NB4 (cell line): ENCODE measurements around the gene CFAP299.

Source experiments
- DNase-seq: peaks from one replicate; pipeline ENCODE4 v3.0.0; 2010; ENCODE audit warnings: low read depth
- H3K4me3 ChIP-seq: one replicate; pipeline ENCODE4 v1.5.1; 2011; ENCODE audit warnings: mild to moderate bottlenecking, low read depth, low read length, moderate library complexity
- MYC ChIP-seq: IDR thresholded peaks from 2 replicates; pipeline ENCODE4 v1.6.1; 2011; ENCODE audit warnings: low read depth, low read length
- POLR2A ChIP-seq: IDR thresholded peaks from 2 replicates; pipeline ENCODE4 v1.6.1; 2011; ENCODE audit warnings: mild to moderate bottlenecking; ENCODE audit not compliant: insufficient read length; ENCODE audit errors: extremely low read depth
- TF ChIP-seq, protein P1 (sequence below): IDR thresholded peaks from one replicate; pipeline ENCODE4 v1.5.1; 2012; ENCODE audit warnings: low read depth, low read length
- TF ChIP-seq, protein P2 (sequence below): IDR thresholded peaks from 2 replicates; pipeline ENCODE4 v1.6.1; 2011; ENCODE audit warnings: low read depth, low read length

Gene CFAP299

DNA sequence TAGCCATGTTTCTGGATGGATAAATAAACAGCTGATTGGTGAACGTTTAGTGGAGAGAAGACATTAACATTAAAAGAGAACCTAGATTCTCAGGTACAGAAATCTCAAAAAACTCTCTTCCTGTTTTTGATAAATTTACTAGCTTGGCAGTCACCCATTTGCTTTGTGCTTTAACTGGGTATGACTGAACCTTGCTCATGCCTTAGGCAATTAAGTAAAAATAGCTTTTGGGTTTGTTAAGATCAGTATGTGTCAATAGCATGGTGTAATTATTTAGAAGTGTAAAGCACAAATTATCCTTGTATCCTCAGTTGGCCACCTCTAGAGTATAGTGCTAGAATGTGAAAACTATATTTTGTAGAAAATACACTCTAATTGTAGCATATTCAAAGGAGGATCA is 200.0 kb downstream of the CFAP299 start:
- H3K4me3 ChIP-seq: no peak overlapping the region
- DNase-seq: no peak
- TF ChIP-seq, protein P1, sequence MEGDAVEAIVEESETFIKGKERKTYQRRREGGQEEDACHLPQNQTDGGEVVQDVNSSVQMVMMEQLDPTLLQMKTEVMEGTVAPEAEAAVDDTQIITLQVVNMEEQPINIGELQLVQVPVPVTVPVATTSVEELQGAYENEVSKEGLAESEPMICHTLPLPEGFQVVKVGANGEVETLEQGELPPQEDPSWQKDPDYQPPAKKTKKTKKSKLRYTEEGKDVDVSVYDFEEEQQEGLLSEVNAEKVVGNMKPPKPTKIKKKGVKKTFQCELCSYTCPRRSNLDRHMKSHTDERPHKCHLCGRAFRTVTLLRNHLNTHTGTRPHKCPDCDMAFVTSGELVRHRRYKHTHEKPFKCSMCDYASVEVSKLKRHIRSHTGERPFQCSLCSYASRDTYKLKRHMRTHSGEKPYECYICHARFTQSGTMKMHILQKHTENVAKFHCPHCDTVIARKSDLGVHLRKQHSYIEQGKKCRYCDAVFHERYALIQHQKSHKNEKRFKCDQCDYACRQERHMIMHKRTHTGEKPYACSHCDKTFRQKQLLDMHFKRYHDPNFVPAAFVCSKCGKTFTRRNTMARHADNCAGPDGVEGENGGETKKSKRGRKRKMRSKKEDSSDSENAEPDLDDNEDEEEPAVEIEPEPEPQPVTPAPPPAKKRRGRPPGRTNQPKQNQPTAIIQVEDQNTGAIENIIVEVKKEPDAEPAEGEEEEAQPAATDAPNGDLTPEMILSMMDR: no peak
- no peak for TF ChIP-seq POLR2A
- TF ChIP-seq MYC: no peak
- TF ChIP-seq, protein P2, sequence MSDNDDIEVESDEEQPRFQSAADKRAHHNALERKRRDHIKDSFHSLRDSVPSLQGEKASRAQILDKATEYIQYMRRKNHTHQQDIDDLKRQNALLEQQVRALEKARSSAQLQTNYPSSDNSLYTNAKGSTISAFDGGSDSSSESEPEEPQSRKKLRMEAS: no peak

DNA sequence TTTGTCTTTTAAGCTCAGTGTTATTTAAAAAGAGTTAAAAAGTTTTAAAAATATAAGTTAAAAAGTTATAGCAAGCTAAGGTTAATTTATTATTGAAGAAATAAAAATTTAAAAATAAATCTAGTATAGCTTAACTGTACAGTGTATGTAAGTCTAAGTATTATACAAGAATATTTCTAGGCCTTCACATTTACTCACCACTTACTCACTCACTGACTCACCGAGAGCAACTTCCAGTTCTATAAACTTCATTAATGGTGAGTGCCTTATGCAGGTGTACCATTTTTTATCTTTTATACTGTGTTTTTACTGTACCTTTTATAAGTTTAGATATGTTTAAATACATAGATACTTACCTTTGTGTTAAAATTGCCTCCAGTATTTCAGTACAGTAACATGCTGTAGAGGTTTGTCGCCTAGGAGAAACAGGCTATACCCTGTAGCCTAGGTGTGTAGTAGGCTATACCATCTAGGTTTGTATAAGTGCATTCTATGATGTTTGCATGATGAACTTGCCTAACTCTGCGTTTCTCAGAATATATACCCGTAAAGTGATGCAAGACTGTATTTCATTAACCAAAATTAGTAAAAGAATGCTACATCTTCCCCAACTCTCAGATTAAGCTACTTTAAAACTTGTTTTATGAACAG is 202.9 kb downstream of the CFAP299 start:
- DNase-seq: no peak
- TF ChIP-seq, protein P1: no peak
- TF ChIP-seq POLR2A: no peak
- TF ChIP-seq, protein P2: no peak
- no peak for TF ChIP-seq MYC
- no peak overlapping the region for H3K4me3 ChIP-seq

DNA sequence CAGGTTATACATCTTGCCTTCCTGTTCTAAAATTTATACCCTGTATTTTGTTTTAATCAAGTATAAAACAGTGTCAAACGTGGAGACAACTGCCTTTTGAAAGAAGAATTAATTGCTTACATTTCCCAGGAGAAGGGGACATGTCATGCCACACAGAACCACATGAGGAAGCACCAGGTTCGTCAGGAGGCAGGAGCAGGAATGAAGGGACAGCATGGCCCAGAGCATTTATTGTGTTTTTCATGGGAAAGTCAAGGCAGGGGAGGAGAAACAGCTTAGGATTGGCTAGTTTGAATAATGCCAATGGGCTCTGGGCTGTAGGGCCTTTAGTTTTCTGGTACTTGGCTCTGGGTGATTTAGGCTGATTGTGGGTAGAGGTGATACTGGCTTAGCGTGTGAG is 203.7 kb downstream of the CFAP299 start:
- H3K4me3 ChIP-seq: no peak overlapping the region
- TF ChIP-seq, protein P2: no peak
- TF ChIP-seq POLR2A (no peak), MYC (no peak)
- TF ChIP-seq, protein P1: no peak
- no peak for DNase-seq

DNA sequence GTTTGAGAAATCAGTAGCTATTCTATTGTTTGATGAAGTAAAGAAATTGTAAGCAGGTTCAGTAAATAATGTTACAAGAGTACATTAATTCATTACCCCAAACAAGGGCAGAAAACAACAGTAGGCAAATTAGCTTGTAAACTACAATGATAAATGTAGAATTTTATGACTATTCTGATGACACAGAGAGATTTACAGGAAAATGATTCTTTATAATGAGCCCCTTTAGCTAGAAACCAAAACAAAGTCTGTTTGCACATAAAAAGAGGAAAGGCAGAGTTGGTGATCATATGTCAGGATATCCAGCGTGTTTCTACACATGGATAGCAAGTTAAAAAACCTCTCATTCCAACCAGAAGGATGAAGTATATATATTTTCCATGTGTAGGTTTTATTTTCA is 204.8 kb downstream of the CFAP299 start:
- DNase-seq: no peak
- no peak overlapping the region for H3K4me3 ChIP-seq
- TF ChIP-seq POLR2A (no peak), MYC (no peak)
- TF ChIP-seq, protein P2: no peak
- TF ChIP-seq, protein P1: no peak

DNA sequence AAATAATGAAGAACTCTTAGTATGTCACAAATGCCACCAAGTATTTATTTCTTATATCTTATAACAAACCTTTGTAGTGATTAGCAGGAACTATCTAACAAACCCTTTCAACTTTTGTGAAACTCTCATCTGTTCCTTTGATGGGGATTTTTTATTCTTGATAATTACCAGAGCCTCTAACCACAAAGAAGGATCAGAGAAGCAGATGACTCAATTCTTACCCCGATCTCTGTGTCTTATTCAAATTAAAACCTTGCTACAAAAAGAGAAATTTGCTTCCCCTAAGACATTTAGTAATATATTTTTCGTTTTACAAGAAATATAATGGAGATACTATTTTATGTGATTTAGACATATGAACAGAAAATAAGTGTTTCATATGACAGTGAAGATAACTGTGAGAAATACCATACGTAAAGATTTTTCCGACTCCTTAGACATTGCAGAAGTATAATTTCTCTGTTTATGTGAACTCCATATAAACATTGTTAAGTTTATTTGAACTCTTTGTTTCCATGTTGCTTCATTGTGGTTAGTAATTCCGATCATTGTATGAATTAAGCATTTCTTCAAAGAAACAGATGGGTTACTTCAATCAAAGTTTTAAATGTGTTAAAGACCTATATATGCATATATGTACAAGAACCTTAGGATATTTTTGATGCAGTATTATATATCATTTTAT is 205.4 kb downstream of the CFAP299 start:
- DNase-seq: no peak
- no peak overlapping the region for H3K4me3 ChIP-seq
- TF ChIP-seq MYC (no peak), POLR2A (no peak)
- TF ChIP-seq, protein P1: no peak
- TF ChIP-seq, protein P2: no peak
